H1 (cell line): ENCODE data around the gene PRKCSH. TPM values are rescaled to one million over a fixed set of nuclear protein-coding genes. Genes with fewer than 3 reads are reported as not detected.

Experiments
- CTCF ChIA-PET: fragments of 300-600 bp; sonication (Branson Sonifier 250); formaldehyde crosslinking; loops from one replicate; lab custom pipeline; 2021; ENCODE audit not compliant: partially characterized antibody; lab: Charles Lee
- POLR2A ChIA-PET: fragments of 300-600 bp; sonication (Branson Sonifier 250); formaldehyde crosslinking; loops from one replicate; lab custom pipeline; 2021; ENCODE audit warnings: inconsistent platforms; ENCODE audit not compliant: partially characterized antibody; lab: Charles Lee
- DNase-seq, 2 experiments: peaks; one replicate each; pipeline versions ENCODE4 v3.0.0 to v3.0.0-alpha.2; 2010 to 2022; ENCODE audit warnings: low spot score in 2 of 2, low read depth in 1 of 2, mixed read lengths in 1 of 2
- FAIRE-seq: peaks from 2 replicates; lab custom pipeline; 2011; peaks lifted over from hg19 to GRCh38; lab: Jason Lieb, UNC
- H2AFZ ChIP-seq: 2 replicates; pipeline ENCODE4 v1.8.1; 2012; ENCODE audit warnings: low read length, inconsistent platforms
- H2AK5ac ChIP-seq: 2 replicates; pipeline ENCODE4 v1.6.1; 2013; ENCODE audit warnings: low read depth, low read length
- H2BK120ac ChIP-seq: replicated peaks from 2 replicates; pipeline ENCODE3; 2013; ENCODE audit warnings: low read depth, low read length, inconsistent platforms
- H2BK12ac ChIP-seq: 2 replicates; pipeline ENCODE4 v1.6.1; 2013; ENCODE audit warnings: low read depth, low read length
- H2BK15ac ChIP-seq: 2 replicates; pipeline ENCODE4 v1.6.1; 2013; ENCODE audit warnings: low read length
- H2BK20ac ChIP-seq: 2 replicates; pipeline ENCODE4 v1.6.1; 2013; ENCODE audit warnings: low read length
- H2BK5ac ChIP-seq: 2 replicates; pipeline ENCODE4 v1.6.1; 2013; ENCODE audit warnings: low read depth, low read length
- H3K14ac ChIP-seq: 2 replicates; pipeline ENCODE4 v1.6.1; 2013; ENCODE audit warnings: inconsistent platforms; ENCODE audit not compliant: insufficient read length
- H3K18ac ChIP-seq: 2 replicates; pipeline ENCODE4 v1.6.1; 2013; ENCODE audit warnings: low read length; ENCODE audit errors: extremely low read depth
- H3K23ac ChIP-seq: 2 replicates; pipeline ENCODE4 v1.6.1; 2013; ENCODE audit warnings: inconsistent platforms; ENCODE audit not compliant: insufficient read length
- H3K23me2 ChIP-seq: 2 replicates; pipeline ENCODE4 v1.6.1; 2013; ENCODE audit warnings: low read depth, low read length
- H3K27ac ChIP-seq: 2 replicates; pipeline ENCODE4 v1.6.1; 2011; ENCODE audit warnings: low read depth, low read length, inconsistent platforms
- H3K27me3 ChIP-seq, 4 experiments: replicated peaks in 1 of 4; 1 replicate in 1 of 4; 2 replicates in 3 of 4; pipeline versions ENCODE4 v1.6.1 to v1.8.1; 2011 to 2013; ENCODE audit warnings: low read length in 3 of 4, mild to moderate bottlenecking in 3 of 4, inconsistent platforms in 2 of 4, mixed read lengths in 2 of 4, moderate library complexity in 1 of 4; ENCODE audit not compliant: control insufficient read depth in 3 of 4, insufficient read depth in 3 of 4; ENCODE audit errors: extremely low read depth in 1 of 4
- H3K36me3 ChIP-seq, 4 experiments: 2 replicates each; pipeline versions ENCODE4 v1.6.1 to v1.8.1; 2011 to 2013; ENCODE audit warnings: mild to moderate bottlenecking in 4 of 4, low read length in 3 of 4, moderate library complexity in 2 of 4, control low read depth in 1 of 4, inconsistent platforms in 1 of 4; ENCODE audit not compliant: insufficient read depth in 4 of 4, control insufficient read depth in 2 of 4
- H3K4ac ChIP-seq: replicated peaks from 2 replicates; pipeline ENCODE3; 2013; ENCODE audit warnings: low read length, low read depth, mixed read lengths, inconsistent platforms; ENCODE audit not compliant: insufficient read length
- H3K4me1 ChIP-seq, 4 experiments: replicated peaks in 1 of 4; 1 replicate in 1 of 4; 2 replicates in 3 of 4; pipeline versions ENCODE4 v1.6.1 to v1.8.1; 2011 to 2013; ENCODE audit warnings: low read length in 3 of 4, inconsistent platforms in 2 of 4, mixed read lengths in 1 of 4; ENCODE audit not compliant: insufficient read depth in 4 of 4, control insufficient read depth in 3 of 4
- H3K4me2 ChIP-seq, 2 experiments: 2 replicates each; pipeline versions ENCODE4 v1.6.1 to v1.8.1; 2011 to 2013; ENCODE audit warnings: low read depth in 2 of 2, low read length in 2 of 2, control low read depth in 1 of 2, inconsistent platforms in 1 of 2, mild to moderate bottlenecking in 1 of 2; ENCODE audit not compliant: insufficient read depth in 1 of 2
- H3K4me3 ChIP-seq, 4 experiments: fragments of 200-600, 300-600 bp in 1 of 4; sonication (generic), shearing (Covaris generic), sonication (Bioruptor Twin) in 1 of 4; 2 replicates each; pipeline versions ENCODE4 v1.5.1 to v1.8.1; 2011 to 2016; ENCODE audit warnings: low read length in 4 of 4, low read depth in 3 of 4, control low read depth in 2 of 4, inconsistent platforms in 2 of 4, mild to moderate bottlenecking in 2 of 4, mixed read lengths in 1 of 4, moderate library complexity in 1 of 4; ENCODE audit not compliant: insufficient read depth in 2 of 4; ENCODE audit errors: extremely low read depth in 1 of 4
- H3K56ac ChIP-seq: replicated peaks from 2 replicates; pipeline ENCODE3; 2013; ENCODE audit warnings: low read depth, mild to moderate bottlenecking, mixed read lengths, low read length, inconsistent platforms; ENCODE audit not compliant: insufficient read length
- H3K79me1 ChIP-seq: 2 replicates; pipeline ENCODE4 v1.6.1; 2013; ENCODE audit warnings: low read depth, low read length, control low read depth
- H3K79me2 ChIP-seq, 2 experiments: 2 replicates each; pipeline versions ENCODE4 v1.6.1 to v1.8.1; 2012 to 2013; ENCODE audit warnings: low read length in 2 of 2, mild to moderate bottlenecking in 2 of 2, inconsistent platforms in 1 of 2; ENCODE audit not compliant: insufficient read depth in 2 of 2, control insufficient read depth in 1 of 2
- H3K9ac ChIP-seq, 4 experiments: replicated peaks in 1 of 4; 1 replicate in 1 of 4; 2 replicates in 3 of 4; pipeline versions ENCODE4 v1.6.1 to v1.8.1; 2011 to 2013; ENCODE audit warnings: low read depth in 3 of 4, low read length in 3 of 4, control low read depth in 2 of 4, mild to moderate bottlenecking in 2 of 4, moderate library complexity in 2 of 4, inconsistent platforms in 1 of 4; ENCODE audit errors: extremely low read depth in 1 of 4
- H3K9me3 ChIP-seq, 2 experiments: 2 replicates each; pipeline versions ENCODE4 v1.6.1 to v1.8.1; 2012 to 2013; ENCODE audit warnings: mild to moderate bottlenecking in 2 of 2, moderate library complexity in 2 of 2, control low read depth in 1 of 2, inconsistent platforms in 1 of 2, low read depth in 1 of 2, low read length in 1 of 2, mixed read lengths in 1 of 2; ENCODE audit not compliant: insufficient read depth in 2 of 2
- H4K20me1 ChIP-seq, 2 experiments: replicated peaks in 1 of 2; 2 replicates each; pipeline versions ENCODE3 to v1.8.1; 2011 to 2013; ENCODE audit warnings: inconsistent platforms in 2 of 2, low read length in 2 of 2, mild to moderate bottlenecking in 1 of 2; ENCODE audit not compliant: insufficient read depth in 2 of 2, control insufficient read depth in 1 of 2
- H4K5ac ChIP-seq: 2 replicates; pipeline ENCODE4 v1.6.1; 2013; ENCODE audit warnings: low read length, low read depth, mixed read lengths, inconsistent platforms; ENCODE audit not compliant: insufficient read length
- H4K8ac ChIP-seq: 2 replicates; pipeline ENCODE4 v1.8.0; 2013; ENCODE audit warnings: mild to moderate bottlenecking, moderate library complexity, low read length, inconsistent platforms; ENCODE audit not compliant: insufficient read depth; ENCODE audit errors: extremely low read depth
- H4K91ac ChIP-seq: replicated peaks from 2 replicates; pipeline ENCODE3; 2013; ENCODE audit warnings: low read length, mixed read lengths, inconsistent platforms; ENCODE audit not compliant: insufficient read length
- POLR2AphosphoS5 ChIP-seq: IDR thresholded peaks from 2 replicates; pipeline ENCODE4 v1.6.1; 2011; ENCODE audit warnings: low read depth, low read length
- SIX5 ChIP-seq: IDR thresholded peaks from 2 replicates; pipeline ENCODE4 v1.6.1; 2011; ENCODE audit warnings: mild to moderate bottlenecking, low read depth, low read length
- WGBS, 2 experiments: shearing (Covaris generic) in 1 of 2; methylation state at CpG; one replicate each; pipeline versions ENCODE4 v1.1.6 to v1.1.7; 2013 to 2015; ENCODE audit warnings: low lambda C conversion rate in 2 of 2, mixed read lengths in 2 of 2, inconsistent platforms in 1 of 2, low coverage in 1 of 2, missing lambda C conversion rate in 1 of 2; ENCODE audit not compliant: insufficient replicate concordance in 2 of 2, insufficient coverage in 1 of 2, insufficient read length in 1 of 2; ENCODE audit errors: extremely low coverage in 1 of 2, missing lambda C conversion rate in 1 of 2; 5-methylcytosine and 5-hydroxymethylcytosine counted together
- polyA plus RNA-seq, 7 experiments: library from polyadenylated mRNA; depleted of rRNA in 3 of 7; stranded (reverse) in 5 of 7; unstranded in 2 of 7; fragments of >200 nt in 5 of 7; fragments of 200-250 nt in 2 of 7; gene quantifications; 1 replicate in 5 of 7; 2 replicates in 1 of 7; 4 replicates in 1 of 7; pipeline versions ENCODE4 v1.2.1 to v1.2.3, GENCODE V29; 2011 to 2013; ENCODE audit warnings: missing spikeins in 2 of 7, mixed read lengths in 2 of 7
- total RNA-seq: library from RNA; stranded (reverse); fragmentation: NEBNext Ultra II Directional; extraction: Animal tissue kit (Norgen Biotek cat#: 25700); gene quantifications from 2 replicates; pipeline ENCODE4 v1.2.1, GENCODE V29; 2021

The PRKCSH gene
- total and polyA plus RNA-seq, 2 of the 8 experiments (the other 6 are each of a cell fraction or from before 2014, with no cell fraction given): 97.2 to 337 TPM

GRCh38 chr19:11450570-11451326 is 15.3 kb downstream of the PRKCSH start:
- no peak for FAIRE-seq

More at GRCh38 chr19:11450570-11451326, 15.3 kb downstream of the PRKCSH start:
- Histone ChIP-seq H2BK20ac (no peak overlapping the region), H3K79me2 (no peaks in the 10 kb centered on the region), H2BK12ac (no peak overlapping the region), H3K14ac (no peak overlapping the region), H3K27ac (no peak overlapping the region), H2BK5ac (no peak overlapping the region), H4K20me1 (peaks cover 3 to 12% of the 10 kb centered on the region in 2 experiments), H3K4me3 (no peak overlapping the region), H3K23me2 (no peaks in the 10 kb centered on the region), H3K36me3 (peaks cover 6 to 33% (median 24%) of the 10 kb centered on the region in 4 experiments; a peak in 5 of 8 replicates), H2AK5ac (no peak overlapping the region), H3K4ac (no peak overlapping the region), H2AFZ (no peak overlapping the region), H2BK15ac (no peak overlapping the region), H3K4me2 (no peak overlapping the region; a peak in 1 of 4 replicates), H3K9me3 (no peaks in the 10 kb centered on the region), H3K79me1 (no peaks in the 10 kb centered on the region), H3K56ac (no peak overlapping the region), H2BK120ac (no peak overlapping the region), H4K91ac (no peak overlapping the region), H3K18ac (no peak overlapping the region), H3K23ac (no peak overlapping the region), H3K27me3 (no peaks in the 10 kb centered on the region), H4K5ac (no peak overlapping the region), H3K9ac (no peak overlapping the region), H3K4me1 (peaks cover 2 to 13% (median 7%) of the 10 kb centered on the region in 4 experiments; a peak in 6 of 7 replicates), H4K8ac (peak overlapping the region; percentile 62)
- 86% methylated on average over 17 of the region's 21 CpGs; no CpG with 5 or more reads in 1 of the 2 experiments for WGBS, 2 experiments
- POLR2A ChIA-PET: interaction anchor here (1.9 to 3.3 kb wide), 4 partner anchors 10 to 33 kb away, joined by 6 to 14 read pairs (median 8); partner anchors contain the start of gene RGL3
- TF ChIP-seq SIX5: no peak
- 0 out of 2 replicates have a peak, but pooled peaks have one; percentile 12 for TF ChIP-seq POLR2AphosphoS5
- CTCF ChIA-PET: no interaction called here
- DNase-seq: no peak
